ENCODE results near the gene SETD1B.

SETD1B gene

DNA sequence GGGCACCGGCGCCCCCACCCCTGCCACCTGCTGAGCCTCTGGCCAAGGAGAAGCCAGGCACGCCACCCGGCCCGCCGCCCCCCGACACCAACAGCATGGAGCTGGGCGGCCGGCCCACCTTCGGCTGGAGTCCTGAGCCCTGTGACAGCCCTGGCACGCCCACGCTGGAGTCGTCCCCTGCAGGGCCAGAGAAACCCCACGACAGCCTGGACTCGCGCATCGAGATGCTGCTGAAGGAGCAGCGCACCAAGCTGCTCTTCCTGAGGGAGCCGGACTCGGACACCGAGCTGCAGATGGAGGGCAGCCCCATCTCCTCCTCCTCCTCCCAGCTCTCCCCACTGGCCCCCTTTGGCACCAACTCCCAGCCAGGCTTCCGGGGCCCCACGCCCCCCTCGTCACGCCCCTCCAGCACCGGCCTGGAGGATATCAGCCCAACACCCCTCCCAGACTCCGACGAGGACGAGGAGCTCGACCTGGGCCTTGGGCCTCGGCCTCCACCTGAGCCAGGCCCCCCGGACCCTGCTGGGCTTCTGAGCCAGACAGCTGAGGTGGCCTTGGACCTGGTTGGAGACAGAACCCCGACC, 6.5 kb downstream of the SETD1B start:
- no peak for DNase-seq

DNA sequence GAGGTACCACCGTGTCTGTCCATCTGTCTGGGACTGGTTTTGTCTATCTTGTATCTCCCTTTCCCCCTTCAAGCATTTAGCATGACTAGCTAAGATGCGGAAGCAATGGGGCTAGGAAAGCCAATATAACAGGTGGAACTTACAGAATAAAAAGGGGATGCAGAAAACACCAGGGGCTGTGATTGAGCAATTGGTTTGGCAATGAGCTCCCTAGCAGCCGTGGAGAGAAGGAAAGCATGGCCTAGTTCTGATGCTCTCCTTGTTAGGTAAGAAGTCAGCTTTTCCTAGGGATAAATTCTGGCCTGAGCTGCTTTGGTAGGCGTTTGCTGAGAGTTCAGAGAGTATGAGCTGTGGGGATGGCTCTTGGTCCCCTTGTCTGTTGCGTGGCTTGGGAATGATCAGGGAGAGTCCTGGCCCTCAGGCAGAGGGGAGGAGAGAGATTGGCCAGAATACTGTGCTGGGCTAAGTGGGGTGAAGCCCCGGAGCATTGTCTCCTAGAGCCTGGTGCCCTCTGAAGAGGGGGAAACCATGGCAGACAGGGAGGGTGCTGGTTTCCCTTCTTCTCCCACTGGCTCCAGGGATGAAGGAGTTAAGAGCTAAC, 7.1 kb downstream of the SETD1B start:
- DNase-seq = no peak

DNA sequence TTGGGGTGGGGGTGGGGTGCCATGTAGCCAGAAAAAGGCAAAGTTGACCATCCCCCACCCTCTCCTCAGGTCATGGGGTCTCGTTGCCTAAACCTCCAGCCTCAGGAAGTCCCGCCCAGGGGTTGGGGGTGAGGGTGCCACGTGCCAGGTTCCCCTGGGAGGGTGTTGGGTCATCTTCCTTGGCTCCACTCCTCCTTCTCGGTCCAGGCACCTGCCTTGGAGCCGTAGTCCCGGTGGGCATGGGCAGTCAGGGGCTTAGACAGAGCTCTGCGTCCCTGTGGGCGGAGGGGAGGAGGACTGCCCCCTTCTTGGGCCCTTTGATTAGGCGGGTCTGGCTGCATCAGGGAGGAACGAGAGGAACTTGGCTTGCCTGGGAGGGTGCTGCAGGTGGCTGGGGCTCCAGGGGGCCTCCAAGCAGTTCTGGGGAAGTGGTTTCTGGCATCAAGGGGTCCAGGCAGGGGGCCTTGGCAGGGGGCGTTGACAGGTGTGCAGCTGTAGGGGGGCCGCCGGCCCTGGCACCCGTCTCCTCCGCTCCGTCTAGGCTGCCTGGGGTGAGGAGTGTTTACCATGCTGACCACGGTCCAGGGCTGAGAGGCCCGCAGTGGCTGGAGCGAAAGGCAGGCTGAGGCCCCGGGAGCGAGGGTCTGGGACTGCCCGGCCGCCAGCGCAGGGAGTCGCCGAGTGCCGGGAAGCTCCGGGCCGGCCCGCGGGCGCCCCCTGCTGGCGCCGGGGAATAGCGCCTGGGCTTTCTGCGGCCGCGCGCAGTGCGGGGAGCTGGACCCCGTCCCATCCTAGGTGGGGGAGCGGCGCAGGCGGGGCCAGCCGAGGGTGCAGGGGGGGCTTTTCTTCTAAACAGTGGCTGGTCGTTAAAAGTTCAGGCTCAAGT, 7.9 kb downstream of the SETD1B start:
- peak; percentile 72 for DNase-seq

DNA sequence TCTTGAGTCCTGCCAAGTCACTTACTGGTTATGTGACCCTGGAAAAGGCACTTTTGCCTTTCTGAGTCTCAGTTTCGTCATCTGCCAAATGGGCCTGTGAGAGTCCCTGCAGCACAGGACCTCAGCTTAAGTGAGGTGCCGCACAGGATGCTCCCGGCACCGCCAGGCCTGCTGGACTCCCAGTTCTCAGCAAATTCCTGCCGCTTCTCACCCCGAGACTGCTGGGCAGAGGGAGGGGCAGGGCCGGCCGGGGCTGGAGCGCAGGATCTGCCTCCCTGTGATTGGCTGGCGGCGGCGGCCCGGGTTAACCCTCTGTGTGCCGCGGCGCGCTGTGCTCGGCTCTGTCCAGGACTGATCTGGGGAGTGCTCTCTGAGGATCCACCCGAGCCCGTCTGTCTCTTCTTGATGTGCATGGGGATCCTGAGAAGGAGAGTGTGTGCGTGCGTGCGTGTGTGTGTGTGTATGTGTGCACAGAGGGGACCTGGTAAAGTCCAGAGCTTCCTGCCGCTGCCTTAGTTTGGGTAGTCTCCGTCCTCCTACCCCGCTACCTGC, 8.6 kb downstream of the SETD1B start:
- no peak for DNase-seq

DNA sequence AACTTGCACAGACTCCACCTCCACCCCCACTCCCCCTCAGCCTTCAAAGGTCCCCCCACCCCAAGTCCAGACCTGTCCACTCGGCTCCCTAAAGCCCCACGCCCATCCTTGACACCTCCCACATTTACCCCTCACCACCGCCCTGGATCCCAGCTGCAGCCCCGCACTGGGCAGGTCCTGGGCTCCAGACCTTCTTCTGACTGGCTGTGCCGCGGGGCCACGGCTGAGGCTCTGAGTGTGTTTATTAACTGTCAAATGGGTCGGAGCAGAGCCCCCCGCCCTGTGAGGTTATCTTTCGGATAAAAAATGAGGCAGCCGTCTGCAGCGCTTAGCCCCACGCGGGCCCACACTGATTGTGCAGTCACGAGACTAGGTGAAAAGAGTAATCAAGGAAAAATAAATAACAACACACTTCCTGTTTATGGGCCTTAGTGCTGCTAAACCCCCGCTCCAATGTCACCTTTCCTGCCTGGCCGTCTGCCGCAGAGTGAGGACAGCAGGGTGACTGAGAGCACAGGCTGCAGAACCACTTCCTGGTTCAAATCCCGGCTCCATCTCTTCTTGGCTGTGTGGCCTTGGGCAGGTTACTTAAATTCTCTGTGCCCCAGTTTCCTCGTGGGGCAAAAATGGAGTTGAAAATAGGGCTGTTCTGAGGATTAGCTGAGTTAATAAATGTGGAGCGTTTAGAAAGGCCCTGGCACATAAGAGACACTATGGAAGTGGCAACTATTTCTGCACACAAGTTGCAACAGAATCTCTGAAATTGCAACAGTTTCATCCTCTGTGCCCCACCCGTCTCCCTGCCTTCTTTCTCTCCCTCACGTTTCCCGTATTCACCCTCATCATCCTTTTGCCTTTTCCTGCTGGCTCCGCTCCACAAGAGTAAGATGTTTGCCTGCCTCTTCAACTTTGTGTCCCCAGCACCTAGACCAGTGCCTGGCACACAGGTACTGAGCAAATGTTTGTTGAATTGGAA, 9.4 kb downstream of the SETD1B start:
- no peak for DNase-seq

DNA sequence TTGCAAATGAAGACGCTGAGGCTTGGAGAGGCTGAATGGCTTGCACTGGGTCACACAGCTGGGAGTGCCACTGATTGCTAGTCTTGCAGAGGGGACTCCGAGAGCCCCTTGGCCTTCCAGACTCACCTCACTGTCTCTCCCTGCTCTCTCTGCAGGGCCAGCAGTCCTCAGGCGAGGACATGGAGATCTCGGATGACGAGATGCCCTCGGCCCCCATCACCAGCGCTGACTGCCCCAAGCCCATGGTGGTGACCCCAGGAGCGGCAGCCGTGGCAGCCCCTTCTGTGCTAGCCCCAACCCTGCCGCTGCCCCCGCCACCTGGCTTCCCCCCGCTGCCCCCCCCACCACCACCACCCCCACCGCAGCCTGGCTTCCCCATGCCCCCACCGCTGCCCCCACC, 10.1 kb downstream of the SETD1B start:
- DNase-seq = no peak

DNA sequence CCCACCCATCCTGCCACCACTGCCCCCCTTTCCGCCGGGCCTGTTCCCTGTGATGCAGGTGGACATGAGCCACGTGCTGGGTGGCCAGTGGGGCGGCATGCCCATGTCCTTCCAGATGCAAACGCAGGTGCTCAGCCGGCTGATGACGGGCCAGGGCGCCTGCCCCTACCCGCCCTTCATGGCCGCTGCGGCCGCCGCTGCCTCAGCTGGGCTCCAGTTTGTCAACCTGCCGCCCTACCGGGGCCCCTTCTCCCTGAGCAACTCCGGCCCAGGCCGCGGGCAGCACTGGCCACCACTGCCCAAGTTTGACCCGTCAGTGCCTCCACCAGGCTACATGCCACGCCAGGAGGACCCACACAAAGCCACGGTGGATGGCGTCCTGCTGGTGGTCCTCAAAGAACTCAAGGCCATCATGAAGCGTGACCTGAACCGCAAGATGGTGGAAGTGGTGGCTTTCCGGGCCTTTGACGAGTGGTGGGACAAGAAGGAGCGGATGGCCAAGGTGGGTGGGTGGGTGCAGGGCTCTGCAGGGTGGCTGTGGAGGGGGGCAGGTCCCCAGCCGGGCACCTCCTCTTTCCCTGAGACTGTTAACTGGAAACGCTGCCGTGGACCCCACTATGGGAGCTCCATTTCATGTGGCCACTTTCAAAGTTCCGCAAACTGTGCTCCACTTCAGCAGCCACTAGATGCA, 10.8 kb downstream of the SETD1B start:
- no peak for DNase-seq

DNA sequence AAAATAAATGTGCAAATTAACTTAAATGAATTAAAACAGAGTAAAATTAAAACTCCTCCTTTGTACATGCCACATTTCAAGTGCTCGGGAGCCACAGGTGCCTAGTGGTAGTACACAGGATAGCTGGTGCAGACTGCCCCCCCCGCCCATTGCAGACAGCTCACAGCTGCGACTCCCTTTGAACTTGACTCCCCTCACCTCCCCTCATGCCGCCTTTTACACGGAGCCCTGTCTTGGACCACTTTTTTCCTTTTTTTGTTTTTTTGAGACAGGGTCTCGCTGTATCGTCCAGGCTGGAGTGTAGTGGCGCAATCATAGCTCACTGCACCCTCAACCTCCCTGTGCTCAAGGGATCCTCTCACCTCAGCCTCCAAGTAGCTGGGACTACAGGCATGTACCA, 11.5 kb downstream of the SETD1B start:
- DNase-seq = no peak

DNA sequence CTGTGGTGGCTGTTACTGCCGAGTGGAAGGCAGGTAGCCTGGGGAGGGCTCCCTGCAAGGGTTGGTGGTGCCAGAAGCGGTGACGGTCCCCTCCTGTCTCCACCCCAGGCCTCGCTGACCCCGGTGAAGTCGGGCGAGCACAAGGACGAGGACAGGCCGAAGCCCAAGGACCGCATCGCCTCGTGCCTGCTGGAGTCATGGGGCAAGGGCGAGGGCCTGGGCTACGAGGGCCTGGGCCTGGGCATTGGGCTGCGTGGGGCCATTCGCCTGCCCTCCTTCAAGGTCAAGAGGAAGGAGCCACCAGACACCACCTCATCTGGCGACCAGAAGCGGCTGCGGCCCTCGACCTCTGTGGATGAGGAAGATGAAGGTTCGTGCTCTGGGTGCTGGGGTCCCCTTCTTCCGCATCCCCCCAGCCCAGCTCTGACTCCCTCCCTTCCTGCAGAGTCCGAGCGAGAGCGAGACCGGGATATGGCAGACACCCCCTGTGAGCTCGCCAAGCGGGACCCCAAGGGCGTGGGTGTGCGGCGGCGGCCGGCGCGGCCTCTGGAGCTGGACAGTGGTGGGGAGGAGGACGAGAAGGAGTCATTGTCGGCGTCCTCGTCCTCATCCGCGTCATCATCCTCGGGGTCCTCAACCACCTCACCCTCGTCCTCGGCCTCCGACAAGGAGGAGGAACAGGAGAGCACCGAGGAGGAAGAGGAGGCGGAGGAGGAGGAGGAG, 13.3 kb downstream of the SETD1B start:
- DNase-seq = no peak

DNA sequence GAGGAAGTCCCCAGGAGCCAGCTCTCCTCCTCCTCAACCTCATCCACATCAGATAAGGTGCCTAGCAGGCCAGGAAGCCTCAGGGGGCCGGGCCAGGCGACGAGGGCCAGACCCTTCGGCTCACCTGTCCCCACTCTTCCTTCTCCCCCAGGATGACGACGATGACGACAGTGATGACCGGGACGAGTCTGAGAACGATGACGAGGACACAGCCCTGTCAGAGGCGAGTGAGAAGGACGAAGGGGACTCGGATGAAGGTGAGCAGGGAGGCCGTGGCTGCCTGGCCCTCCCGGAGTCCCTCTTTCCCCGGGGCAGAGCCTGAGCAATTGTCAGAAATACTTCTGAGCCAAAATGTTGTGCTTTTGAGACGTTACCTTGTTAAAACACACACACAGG, 13.8 kb downstream of the SETD1B start:
- no peak for DNase-seq

DNA sequence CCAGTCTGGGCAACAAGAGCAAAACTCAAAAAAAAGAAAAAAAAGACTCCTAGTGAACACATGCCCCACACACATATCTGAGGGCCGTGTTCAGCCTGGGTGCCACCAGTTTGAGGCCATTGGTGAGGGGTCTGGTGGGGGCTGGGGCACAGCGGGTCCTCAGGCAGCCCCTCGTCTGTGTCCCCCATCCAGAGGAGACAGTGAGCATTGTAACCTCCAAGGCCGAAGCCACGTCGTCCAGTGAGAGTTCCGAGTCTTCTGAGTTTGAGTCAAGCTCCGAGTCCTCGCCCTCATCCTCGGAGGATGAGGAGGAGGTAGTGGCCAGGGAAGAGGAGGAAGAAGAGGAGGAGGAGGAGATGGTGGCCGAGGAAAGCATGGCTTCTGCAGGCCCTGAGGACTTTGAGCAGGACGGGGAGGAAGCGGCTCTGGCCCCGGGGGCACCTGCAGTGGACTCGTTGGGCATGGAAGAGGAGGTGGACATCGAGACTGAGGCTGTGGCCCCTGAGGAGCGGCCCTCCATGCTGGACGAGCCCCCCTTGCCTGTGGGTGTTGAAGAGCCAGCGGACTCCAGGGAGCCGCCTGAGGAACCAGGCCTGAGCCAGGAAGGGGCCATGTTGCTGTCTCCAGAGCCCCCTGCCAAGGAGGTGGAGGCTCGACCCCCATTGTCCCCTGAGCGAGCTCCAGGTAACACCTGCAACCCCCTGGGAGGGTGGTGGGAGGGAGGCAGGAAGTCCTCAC, 15.6 kb downstream of the SETD1B start:
- DNase-seq = no peak

DNA sequence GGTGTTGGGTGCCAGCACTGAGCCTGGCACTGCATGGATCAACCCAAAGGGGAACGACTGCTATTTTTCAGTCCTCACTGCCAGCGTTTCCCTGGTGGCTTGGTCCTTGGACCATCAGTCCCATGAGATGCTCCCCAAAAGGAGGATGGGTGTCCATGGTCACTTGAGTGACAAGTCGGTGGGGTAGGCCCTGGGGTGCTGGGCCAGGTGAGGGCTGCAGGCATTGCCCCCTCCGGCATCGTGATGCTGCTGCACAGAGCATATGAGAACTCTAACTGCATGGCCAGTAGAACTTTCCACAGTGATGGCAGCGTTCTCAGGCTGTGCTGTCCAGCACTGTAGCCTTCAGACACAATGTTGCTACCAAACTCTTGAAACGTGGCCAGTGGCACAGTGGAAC, 16.2 kb downstream of the SETD1B start:
- no peak for DNase-seq

DNA sequence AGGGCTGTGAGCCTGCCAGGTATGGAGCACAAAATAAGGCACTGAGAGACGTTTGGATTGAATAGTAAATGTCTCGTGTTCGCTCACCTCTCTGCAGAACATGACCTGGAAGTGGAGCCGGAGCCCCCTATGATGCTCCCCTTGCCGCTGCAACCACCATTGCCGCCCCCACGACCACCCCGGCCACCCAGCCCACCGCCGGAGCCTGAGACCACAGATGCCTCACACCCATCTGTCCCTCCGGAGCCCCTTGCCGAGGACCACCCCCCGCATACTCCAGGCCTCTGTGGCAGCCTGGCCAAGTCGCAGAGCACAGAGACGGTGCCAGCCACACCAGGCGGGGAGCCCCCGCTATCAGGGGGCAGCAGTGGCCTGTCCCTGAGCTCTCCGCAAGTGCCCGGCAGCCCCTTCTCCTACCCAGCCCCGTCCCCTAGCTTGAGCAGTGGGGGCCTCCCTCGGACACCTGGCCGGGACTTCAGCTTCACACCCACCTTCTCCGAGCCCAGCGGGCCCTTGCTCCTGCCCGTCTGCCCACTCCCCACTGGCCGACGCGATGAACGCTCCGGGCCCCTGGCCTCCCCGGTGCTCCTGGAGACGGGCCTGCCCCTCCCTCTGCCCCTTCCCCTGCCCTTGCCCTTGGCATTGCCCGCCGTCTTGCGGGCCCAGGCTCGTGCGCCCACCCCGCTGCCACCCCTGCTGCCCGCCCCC, 18.7 kb downstream of the SETD1B start:
- DNase-seq = no peak

DNA sequence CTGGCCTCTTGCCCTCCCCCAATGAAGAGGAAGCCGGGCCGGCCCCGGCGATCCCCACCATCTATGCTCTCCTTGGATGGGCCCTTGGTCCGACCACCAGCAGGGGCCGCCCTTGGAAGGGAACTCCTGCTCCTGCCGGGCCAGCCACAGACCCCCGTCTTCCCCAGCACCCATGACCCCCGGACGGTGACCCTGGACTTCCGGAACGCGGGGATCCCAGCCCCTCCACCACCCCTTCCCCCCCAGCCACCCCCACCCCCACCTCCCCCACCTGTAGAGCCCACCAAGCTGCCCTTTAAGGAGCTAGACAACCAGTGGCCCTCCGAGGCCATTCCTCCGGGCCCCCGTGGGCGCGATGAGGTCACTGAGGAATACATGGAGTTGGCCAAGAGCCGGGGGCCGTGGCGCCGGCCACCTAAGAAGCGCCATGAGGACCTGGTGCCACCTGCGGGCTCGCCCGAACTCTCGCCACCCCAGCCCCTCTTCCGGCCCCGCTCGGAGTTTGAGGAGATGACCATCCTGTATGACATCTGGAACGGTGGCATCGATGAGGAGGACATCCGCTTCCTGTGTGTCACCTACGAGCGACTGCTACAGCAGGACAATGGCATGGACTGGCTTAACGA, 19.4 kb downstream of the SETD1B start:
- DNase-seq = no peak

DNA sequence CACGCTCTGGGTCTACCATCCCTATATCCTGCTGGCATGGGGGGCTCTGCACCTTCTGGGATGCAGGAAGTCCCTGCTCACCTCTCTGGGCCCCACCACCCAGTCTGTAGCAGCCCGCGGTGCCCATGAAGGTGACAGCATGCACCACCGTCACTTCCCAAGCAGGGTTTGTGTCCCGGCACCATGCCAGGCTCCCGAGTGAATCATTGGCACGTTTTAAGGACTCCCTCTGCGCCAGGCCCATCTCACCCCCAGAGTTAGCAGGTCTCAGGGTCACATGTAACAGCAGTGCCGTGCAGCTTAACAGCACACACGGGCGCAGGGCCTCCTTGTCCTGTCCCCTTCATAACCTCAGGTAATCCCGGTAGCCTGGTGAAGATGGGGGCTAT, 19.9 kb downstream of the SETD1B start:
- no peak for DNase-seq

DNA sequence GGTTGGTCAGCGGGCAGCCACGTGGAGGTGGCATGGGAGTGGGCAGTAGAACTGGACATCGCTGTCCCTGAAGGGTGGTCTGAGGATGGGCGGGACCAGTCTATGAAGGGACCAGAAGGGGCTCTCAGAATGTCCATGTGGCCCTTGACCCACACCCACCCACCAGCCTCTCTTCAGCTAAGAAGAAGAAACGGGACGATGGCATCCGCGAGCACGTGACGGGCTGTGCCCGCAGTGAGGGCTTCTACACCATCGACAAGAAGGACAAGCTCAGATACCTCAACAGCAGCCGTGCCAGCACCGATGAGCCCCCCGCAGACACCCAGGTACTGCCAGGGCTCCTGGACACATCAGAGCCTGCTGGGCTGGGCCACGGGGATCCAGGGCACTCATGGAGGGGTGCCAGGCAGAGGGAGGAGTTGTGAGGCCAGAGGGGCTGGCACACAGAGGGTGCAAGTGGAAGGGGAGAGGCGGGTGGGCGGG, 21.3 kb downstream of the SETD1B start:
- no peak for DNase-seq

DNA sequence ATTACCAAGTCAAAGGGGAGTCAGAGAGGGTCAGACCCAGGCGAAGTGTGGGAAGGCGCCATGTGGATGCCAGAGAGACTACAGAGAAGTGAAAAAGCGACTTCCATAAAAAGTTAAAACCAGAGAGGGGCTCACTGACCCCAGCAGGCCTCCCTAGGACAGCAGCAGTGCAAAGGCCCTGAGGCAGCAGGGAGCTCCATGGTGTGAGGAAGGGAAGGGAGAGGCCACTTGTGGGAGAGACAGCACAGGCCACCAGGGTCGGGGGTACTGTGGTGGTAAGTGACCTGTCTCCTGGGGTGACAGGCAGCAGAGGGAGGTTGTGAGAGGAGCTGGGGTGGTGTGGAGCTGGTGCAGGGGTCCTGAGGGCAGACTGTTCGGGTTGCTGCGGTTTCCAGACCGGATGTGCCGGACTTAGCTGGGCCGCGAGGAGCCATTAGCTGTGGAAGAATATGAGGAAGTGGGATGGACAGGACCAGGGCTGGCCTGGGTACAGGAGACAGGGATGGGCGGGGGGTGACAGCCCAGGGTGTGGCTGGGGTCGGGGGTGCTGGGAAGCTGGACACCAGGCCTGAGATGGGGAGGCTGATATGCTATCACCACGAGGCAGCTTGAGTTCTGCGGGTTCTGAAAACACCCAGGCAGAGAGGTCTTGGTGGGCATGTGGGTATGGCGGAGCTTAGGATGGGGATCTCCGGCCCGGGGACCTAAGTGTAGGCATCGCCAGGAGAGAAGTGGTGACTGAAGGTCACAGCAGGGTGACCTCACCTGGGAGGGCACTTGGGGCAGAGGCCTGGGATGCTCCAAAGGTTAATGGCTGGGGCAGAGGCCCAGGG, 22.7 kb downstream of the SETD1B start:
- DNase-seq = no peak

DNA sequence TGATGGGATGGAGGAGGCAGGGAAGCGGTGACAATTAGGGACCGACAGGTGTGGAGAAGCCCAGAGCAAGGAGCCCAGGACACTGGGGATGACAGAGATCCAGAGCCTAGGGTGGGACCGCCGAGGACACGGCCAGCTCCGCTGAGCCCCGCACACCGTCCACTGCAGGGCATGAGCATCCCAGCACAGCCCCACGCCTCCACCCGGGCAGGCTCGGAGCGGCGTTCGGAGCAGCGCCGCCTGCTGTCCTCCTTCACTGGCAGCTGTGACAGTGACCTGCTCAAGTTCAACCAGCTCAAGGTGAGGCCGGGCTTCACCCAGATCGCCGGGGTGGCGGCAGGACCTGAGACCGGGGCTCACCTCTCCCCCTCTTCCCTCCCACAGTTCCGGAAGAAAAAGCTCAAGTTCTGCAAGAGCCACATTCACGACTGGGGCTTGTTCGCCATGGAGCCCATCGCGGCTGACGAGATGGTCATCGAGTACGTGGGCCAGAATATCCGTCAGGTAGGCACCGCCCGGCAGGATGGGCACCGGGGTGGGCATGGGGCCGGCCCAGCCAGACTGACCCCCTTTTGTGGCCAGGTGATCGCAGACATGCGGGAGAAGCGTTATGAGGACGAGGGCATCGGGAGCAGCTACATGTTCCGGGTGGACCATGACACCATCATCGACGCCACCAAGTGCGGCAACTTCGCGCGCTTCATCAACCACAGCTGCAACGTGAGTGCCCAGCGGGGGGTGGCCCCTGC, 23.7 kb downstream of the SETD1B start:
- DNase-seq = no peak
